ENCODE results near the gene MEN1.

MEN1 gene

DNA sequence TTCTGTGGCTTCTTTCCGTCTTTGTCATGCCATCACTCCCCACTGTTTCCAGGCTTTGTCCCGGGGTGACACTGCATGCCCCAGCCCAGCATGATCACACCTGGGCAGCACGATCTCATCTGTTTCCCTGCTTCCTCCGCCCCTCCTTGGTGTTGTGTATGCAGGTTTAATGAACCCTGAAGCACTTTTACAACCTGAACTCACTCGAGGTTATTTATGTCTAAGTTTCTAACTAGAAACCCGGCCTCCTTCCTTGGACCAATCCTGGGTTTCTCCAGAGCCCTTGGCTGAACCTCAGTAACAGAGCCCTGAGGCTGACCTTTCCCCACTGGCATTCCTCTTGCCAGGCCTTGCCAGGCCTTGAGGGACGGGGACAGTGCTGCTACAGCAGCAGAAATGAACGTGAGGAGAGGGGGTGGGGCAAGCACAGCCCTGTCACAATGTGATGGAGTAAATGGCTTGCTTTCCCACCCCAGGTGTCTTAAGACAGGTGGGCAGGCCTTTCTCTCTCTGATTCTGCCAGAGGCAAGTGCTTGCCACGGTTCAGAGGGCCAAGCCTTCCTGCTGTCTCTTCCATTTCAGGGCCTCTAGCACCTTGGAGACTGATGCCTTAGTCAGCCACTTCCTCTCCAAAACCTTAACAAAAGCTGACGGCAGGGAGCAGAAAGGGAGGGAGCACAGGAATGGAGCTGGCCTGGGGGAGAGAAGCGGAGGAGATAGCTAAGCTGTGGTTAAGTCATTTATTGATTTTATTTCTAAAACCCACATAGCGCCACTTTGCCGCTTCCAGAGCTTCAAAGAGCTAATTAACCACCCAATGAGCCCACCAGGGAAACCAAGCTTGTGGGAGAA lies 47.5 kb downstream of the MEN1 start:
- DNase-seq: peak; percentile 65

DNA sequence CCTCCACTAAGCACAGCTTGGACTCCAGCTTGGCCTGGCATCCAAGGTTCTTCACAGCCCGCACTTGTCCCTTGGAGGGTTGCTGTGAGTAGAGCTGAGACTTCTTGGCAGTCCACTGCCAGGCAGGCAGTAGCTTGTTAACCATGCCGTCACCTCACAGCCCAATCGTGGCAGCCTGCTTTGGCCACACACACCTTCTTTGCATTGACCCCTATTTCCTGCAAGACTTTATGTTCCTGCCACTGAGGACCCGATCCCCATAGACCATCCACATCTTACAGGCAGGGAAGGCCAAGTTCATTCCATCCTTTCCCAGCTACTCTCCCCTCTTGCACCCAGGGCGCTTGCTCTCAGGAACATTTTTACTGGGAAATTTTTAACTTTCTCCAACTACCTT lies 48.1 kb downstream of the MEN1 start:
- DNase-seq: peak; percentile 60

DNA sequence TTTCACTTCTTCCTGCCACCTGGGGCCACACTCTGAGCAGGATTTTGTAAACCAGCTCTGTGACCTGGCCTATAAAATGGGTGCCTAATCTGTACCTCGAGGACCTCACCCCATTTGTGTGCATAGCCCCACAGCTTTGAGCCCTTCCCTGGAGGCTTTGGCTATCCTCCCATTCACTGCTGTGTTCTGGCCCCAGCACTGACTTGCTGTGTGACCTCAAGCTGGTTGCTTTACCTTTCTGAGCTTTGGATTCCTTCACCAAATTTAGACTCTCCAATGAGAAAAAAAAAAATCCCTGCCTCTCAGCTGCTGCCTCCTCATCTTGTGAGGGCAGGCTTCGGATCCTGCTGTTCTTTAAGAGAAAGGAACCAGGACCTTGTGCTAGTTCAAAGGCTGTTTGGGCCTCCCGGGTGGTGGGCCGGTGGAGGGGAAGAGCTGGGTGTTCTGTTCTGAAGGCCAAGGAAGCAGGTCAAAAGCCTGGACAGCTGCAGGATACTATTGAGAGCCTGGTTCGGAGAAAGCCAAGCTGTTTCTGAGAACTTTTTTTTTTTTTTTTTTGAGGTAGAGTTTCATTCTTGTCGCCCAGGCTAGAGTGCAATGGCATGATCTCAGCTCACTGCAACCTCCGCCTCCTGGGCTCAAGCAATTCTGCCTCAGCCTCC lies 49.5 kb downstream of the MEN1 start:
- DNase-seq: no peak

DNA sequence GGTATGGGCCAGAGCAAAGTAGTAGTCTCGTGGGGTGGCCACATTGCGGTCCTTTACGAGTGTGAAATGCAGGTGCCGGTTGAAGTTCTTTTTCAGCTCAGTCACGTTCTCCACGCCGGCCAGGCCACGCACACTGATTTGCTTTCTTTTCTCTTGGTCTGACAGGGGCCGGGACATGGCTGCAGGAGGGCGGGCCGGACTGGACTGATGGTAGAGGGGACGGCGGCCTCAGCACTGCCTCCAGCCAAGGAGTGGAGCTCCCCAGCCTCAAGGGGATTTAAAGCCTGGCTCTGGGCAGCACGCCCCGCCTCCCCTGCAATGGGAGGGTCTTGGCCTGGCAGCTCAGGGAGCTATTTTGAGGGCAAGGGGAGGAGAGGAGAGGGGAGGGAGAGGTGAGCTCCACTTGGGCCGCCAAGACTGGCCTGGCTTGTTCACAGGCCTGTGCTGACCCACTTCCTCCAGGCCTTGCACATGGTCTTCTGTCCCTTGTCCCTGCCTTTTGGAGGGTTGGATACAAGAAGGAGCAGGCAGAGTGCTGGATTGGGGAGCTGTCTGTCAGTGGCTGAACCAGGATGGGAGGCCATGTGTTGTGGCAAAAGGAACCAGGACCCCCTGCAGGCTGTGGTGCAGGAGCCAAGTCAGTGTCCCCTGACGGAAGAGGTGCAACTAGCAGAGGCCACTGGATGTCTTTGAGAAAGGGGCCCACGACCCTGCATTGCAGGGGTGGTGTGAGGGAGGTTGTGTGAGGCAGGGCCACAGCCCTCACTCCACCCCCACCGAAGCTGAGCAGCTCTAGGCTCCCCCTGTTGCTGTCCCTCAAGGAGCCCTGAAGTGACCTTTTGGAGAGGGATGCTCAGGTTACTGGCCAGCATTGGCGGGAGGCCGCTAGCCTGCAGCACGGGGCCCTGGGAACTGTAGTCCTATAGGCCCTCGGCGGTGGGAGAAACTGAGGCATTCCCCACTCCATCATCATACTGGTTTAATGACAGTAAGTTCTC lies 50.3 kb downstream of the MEN1 start, which contains the start of gene PYGM:
TSS of gene PYGM (minus strand) at position 253 of the 998 bp plus-strand sequence. CDS start at position 177, 76 bp downstream.
- peak; percentile 61 for DNase-seq

DNA sequence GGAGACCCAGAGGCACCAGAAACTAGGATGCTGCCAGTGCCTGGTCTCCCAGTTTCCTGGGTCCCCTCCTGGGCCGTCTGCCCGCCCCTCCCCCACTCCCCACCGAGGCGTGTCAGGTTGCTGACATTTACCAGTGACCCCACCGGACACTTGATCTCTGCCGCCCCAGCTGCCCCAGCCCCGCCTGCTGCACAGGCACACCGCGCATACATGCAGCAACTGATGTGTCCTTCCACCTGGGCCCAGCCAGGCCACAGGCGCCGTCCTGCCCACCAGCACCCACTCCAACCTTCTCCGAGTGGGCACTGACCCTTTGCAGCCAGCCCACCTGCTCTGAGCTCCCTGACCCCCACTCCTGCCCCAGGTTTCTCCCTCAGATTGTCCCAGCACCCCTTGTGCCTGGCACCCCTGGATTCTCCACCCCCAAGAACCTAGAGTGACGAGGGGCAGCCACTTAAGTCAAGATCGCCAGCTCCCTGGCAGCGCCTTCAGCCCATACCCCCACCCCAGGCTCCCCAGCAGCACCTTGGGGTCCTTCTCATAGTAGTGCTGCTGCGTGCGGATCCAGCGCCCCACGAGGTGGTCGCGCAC lies 51.1 kb downstream of the MEN1 start:
- no peak for DNase-seq

DNA sequence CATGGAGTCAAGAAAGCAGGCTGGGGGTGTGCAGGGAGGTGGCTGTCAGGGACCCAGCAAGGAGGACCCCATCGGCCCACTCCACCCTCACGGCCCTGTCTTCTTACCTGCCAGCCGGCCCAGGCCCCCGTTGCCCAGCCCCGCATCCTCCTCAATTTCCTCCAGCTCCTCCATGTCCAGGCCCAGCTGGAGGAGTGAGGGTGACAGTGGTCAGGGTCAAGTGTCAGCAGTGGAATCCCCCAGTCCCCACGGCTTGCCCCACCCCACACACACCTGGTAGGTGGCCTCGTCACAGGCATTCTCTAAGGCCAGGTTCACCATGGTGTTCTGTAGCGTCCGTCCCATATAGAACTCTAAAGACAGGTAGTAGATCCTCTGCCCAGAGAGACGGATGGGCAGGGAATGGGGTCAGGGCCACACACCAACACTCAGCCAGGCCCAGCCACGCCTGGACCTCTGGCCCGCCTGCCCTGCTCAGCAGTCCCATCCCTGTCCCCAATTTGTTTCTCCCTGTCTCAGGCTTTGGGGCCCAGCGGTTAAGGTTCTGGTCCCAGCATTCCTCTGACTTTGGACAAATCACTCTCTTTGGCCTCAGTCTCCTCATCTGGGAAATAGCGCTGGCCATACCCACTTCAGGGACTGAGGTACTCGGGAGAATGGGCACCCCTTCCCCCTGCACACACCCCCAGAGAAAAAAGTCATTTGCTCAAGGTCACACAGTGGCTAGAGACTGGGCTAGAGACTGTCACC lies 51.8 kb downstream of the MEN1 start:
- no peak for DNase-seq

DNA sequence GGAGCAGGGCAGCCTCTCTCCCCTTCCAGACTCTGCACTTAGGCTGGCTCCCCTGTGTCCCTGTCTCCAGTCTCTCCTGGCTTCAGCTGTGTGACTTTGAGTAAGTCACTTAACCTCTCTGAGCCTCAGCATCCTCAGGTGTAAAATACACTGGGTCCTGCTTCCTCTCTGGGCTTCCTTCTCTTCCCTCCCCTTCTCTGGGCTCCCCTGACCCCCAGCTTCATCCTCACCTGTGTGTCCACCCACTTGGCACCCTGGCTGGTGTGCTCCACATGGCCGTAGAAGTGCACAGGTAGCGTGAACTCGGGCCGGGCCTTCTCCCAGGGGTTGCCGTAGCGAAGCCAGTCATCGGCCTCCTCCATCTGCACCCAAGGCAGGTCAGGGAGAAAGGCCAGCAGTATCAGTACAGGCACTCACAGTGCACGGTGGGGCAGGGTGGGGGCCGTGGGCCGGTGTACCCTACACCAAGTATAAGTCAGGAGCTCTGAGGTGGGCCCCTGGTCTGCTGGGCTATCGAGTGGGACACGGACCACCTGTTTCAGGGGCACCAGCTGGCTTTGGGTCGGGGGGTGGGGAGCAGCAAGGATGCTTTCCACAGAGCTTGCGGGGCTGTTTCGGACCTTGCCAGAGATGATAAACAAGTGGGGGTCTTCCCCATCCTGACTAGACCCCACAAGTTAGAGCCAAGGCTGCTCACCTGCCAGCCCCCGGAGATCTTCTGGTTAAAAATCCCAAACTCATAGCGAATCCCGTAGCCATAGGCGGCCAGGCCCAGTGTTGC lies 52.6 kb downstream of the MEN1 start:
- no peak for DNase-seq

DNA sequence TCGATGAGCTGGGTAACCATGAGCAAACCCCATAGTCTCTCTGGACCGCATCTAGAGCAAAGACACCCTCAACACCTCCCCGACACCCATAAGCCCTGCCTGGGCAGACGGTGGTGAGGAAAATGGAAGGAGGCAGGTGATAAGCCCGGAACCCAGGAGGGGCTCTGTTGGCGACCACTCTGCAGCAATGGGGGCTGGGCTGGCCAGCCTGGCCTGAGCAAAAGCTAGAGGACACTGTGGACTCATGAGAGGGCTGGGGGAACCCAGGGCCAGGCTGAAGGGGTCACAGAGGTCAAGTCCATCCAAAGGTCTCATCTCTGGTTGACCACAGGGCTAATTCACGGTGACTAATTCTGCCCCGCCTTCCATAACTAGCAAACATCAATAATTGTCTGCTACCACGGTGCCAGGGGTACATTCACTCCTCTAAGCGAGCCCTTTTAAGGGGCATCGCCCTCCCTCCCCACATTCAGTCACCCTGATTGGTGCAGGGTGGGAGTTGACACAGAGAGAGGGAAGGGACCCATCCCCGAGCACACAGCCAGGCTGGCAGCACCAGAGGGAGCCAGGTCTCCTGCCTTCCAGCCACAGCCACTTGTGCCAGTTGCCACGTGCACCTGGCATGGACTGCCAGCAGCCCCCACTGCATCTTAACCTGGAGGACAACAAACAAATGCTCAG lies 54.5 kb downstream of the MEN1 start:
- DNase-seq: no peak

DNA sequence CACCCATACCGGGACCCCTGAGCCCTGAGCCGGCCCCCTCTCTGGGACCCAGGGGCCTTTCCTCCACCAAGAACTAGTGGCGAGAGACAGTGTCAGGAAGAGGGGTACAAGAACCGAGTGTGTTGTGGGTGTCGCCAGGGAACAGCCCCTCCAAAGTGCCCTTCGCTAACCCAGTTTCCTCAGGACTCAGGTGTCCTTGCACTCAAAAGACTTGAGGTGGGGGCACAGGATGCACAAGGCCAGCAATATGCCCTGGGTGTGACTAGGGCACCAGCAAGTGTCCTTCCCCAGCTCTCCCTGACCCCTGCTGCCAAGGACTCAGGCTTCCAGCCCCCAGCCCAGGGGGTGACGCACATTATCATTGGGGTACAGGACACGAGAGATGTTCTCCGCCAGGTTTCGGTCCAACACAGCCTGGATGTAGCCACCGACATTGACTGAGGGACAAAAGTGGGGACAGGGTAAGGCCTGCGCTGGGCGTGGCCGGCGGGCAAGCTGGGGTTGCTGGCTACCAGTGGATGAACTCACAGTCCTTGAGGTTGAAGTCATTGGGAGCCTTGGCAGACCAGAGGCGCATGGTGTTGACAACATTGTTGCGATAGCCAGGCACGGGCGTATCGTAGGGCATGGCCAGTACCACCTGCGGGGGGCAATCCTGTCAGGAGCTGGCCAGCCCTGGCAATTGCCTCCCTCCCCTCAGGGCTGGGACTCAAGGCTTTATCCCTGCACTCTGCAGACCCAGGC lies 55.3 kb downstream of the MEN1 start:
- no peak for DNase-seq

DNA sequence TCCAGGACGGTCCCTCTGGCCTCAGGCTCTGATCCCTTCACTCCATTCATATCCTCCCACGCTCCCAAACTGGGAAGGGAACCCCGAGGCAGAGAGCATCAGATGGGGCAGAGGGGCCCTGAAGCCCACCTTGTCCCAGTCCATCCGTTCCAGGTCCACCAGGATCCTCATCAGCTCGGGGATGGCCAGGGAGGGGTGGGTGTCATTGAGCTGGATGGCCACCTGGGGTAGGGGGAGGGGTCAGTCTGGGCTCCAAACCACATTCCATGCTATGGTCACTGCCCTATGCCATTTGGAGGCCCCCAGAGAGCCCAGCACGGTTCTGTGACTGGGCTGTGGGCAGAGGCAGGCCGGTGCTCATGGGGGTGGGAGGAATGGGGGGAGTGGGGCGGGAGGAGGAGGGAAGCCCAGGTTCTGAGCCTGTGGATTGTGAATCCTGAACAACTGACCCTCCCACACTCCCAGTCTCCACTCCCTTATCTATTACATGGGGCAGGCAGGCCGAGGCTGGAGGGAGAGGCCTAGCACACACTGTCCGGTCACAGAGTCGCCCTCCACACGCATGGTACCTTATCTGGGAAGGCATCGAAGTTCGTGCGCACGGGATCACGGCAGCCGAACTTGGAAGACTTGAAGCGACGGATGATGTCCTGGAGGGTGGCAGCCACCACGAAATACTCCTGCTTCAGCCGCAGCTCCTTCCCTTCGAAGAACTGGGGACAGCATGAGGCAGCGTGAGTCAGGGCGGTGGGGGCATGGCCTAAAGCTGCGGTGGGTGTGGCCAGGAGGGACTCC lies 56.0 kb downstream of the MEN1 start:
- no peak for DNase-seq
